Measurements from ENCODE around the gene STXBP4.

GRCh38 chr17:55086635-55087058 is 118.1 kb downstream of the STXBP4 start:
- TF ChIP-seq POLR2AphosphoS5 (IDR thresholded peaks at IDR 0.05; ENCODE audit: borderline replicate concordance, low read depth, low read length) (no peak), EZH2 (IDR thresholded peaks at IDR 0.05) (no peak)
